Psoas muscle (tissue), 8 donors: ENCODE results near the gene MYO5A. TPM values are rescaled to one million over a fixed set of nuclear protein-coding genes. Genes with fewer than 3 reads are reported as not detected.

ENCODE experiments used
- ATAC-seq, 4 donors: fragments of 200-7000 bp; cut with Tn5 transposase; one replicate each; pipeline ENCODE4 v1.9.1; 2020; ENCODE audit warnings: moderate library complexity in 3 of 4, mild to moderate bottlenecking in 2 of 4
- DNase-seq, 2 donors: peaks; one replicate each; pipeline ENCODE4 v3.0.0-alpha.2; 2020
- H3K27ac ChIP-seq: fragments of 200-600 bp; one replicate; pipeline ENCODE4 v1.8.0; 2022
- H3K27me3 ChIP-seq, 3 donors: fragments of 200-600 bp in 1 of 3; one replicate each; pipeline versions ENCODE4 v1.6.1 to v1.8.0; 2013 to 2022; ENCODE audit warnings: low read length in 2 of 3, mild to moderate bottlenecking in 2 of 3, moderate library complexity in 1 of 3; ENCODE audit not compliant: insufficient read depth in 3 of 3
- H3K36me3 ChIP-seq, 2 donors: fragments of 200-600 bp in 1 of 2; one replicate each; pipeline versions ENCODE4 v1.6.1 to v1.8.0; 2013 to 2022; ENCODE audit warnings: low read depth in 1 of 2, mild to moderate bottlenecking in 1 of 2, moderate library complexity in 1 of 2; ENCODE audit not compliant: insufficient read depth in 1 of 2
- H3K4me1 ChIP-seq: fragments of 200-600 bp; one replicate; pipeline ENCODE4 v1.8.0; 2022
- H3K4me3 ChIP-seq: fragments of 200-600 bp; one replicate; pipeline ENCODE4 v1.8.0; 2022; ENCODE audit warnings: mild to moderate bottlenecking
- H3K9me3 ChIP-seq: fragments of 200-600 bp; one replicate; pipeline ENCODE4 v1.8.0; 2022
- CTCF ChIP-seq: fragments of 200-600 bp; IDR thresholded peaks from one replicate; pipeline ENCODE4 v1.8.0; 2022; ENCODE audit warnings: antibody characterized with exemption
- WGBS, 3 donors: extraction: QIAGEN DNeasy Blood & Tissue Kit; methylation state at CpG; one replicate each; pipeline versions ENCODE4 v1.1.6 to v1.1.7; 2013; 5-methylcytosine and 5-hydroxymethylcytosine counted together
- intact Hi-C, 2 donors: fragments of 100-400 bp; cut with DNase I; formaldehyde crosslinking; loops; one replicate each; pipeline versions ENCODE4 v1.11.0 to v1.14.2; 2022
- polyA plus RNA-seq, 3 donors: library from polyadenylated mRNA; stranded (reverse); fragments of 200-250 nt; gene quantifications; one replicate each; pipeline ENCODE4 v1.2.3, GENCODE V29; 2013
- total RNA-seq, 4 donors: library from RNA; stranded (reverse); fragmentation: NEBNext Ultra II Directional in 2 of 4; extraction: Animal tissue kit (Norgen Biotek cat#: 25700) in 2 of 4; gene quantifications; one replicate each; pipeline versions ENCODE4 v1.2.1 to v1.2.4, GENCODE V29; 2021 to 2023
- donor health status: healthy with polysubstance abuse.
- donor health status: DM: no; HTN: no; CAD: no; lungs with moderate emphysema.
- donor health status: Bipolar disorder and iron deficiency.
- donor health status: healthy.
- donor health status: DM: yes; HTN: yes; CAD: no.
- donor health status: DM: no; HTN: no; CAD: no.
- donor health status: DM: no; HTN: no; CAD: no.
- donor health status: DM: yes; HTN: yes; CAD: no.

MYO5A gene
- total and polyA plus RNA-seq, 7 donors = 3.6 to 9.9 (median 6.3) TPM

GRCh38 chr15:52278135-52278534 lies 250.5 kb downstream of the MYO5A start:
- intact Hi-C loops = loop anchor here in 1 of 2 donors (2.0 kb wide), 1 partner anchor 33 kb away; no protein-coding TSS in a partner anchor
- no peak overlapping the region for H3K4me3 ChIP-seq
- no peak for TF ChIP-seq CTCF
- H3K36me3 ChIP-seq = peaks cover 0 to 13% of the 10 kb centered on the region in 2 donors
- no peaks in the 10 kb centered on the region for H3K9me3 ChIP-seq
- no peak overlapping the region for H3K27ac ChIP-seq
- H3K4me1 ChIP-seq = no peaks in the 10 kb centered on the region
- WGBS, 3 donors = 52 to 64% (median 63%) methylated on average over 3 of the region's 3 CpGs
- no peaks in the 10 kb centered on the region for H3K27me3 ChIP-seq
- ATAC-seq = no peak
- no peak for DNase-seq

GRCh38 chr15:52277575-52277974 lies 251.1 kb downstream of the MYO5A start:
- 89 to 96% (median 96%) methylated on average over 9 of the region's 9 CpGs for WGBS, 3 donors
- Histone ChIP-seq H3K27ac (no peak overlapping the region), H3K4me3 (no peak overlapping the region), H3K9me3 (no peaks in the 10 kb centered on the region), H3K36me3 (peaks cover 0 to 13% of the 10 kb centered on the region in 2 donors), H3K4me1 (no peaks in the 10 kb centered on the region), H3K27me3 (no peaks in the 10 kb centered on the region)
- intact Hi-C loops = no loop called here
- no peak for DNase-seq
- TF ChIP-seq CTCF = no peak
- ATAC-seq = no peak

GRCh38 chr15:52276256-52276770 lies 252.4 kb downstream of the MYO5A start:
- no peak for DNase-seq
- peaks cover 0 to 13% of the 10 kb centered on the region in 2 donors for H3K36me3 ChIP-seq
- ATAC-seq = no peak

GRCh38 chr15:52263563-52264282 lies 265.0 kb downstream of the MYO5A start:
- no peak for DNase-seq
- Histone ChIP-seq H3K9me3 (no peaks in the 10 kb centered on the region), H3K36me3 (no peaks in the 10 kb centered on the region), H3K27me3 (no peaks in the 10 kb centered on the region), H3K4me1 (no peaks in the 10 kb centered on the region), H3K4me3 (no peak overlapping the region), H3K27ac (no peak overlapping the region)
- 87 to 93% (median 91%) methylated on average over 11 of the region's 11 CpGs for WGBS, 3 donors
- TF ChIP-seq CTCF = no peak
- intact Hi-C loops = no loop called here
- no peak for ATAC-seq

More at GRCh38 chr15:52276256-52276770, 252.4 kb downstream of the MYO5A start:
- Histone ChIP-seq H3K27ac (no peak overlapping the region), H3K4me1 (no peaks in the 10 kb centered on the region), H3K27me3 (no peaks in the 10 kb centered on the region), H3K9me3 (no peaks in the 10 kb centered on the region), H3K4me3 (no peak overlapping the region)
- 93 to 95% (median 93%) methylated on average over 7 of the region's 7 CpGs for WGBS, 3 donors
- TF ChIP-seq CTCF = no peak
- intact Hi-C loops = no loop called here
